ENCODE data around the gene SPAG5. TPM values are rescaled to one million over a fixed set of nuclear protein-coding genes. Genes with fewer than 3 reads are reported as not detected.

The SPAG5 gene
- total RNA-seq, 1 donor: 4.3 TPM

GRCh38 chr17:28644787-28645575 lies 46.2 kb upstream of the SPAG5 start, which contains the start of gene BLTP2:
Gene BLTP2 (minus strand): TSS chr17:28645158. CDS start chr17:28645056, 102 bp downstream.
- no peak for TF ChIP-seq CTCF (IDR thresholded peaks at IDR 0.05; ENCODE audit: extremely low read depth, low read depth, low read length)
- Histone ChIP-seq H3K36me3 (ENCODE audit: insufficient read depth, low read length) (peaks cover 42% of the 10 kb centered on the region), H3K4me1 (ENCODE audit: insufficient read depth, low read length) (peaks cover 24% of the 10 kb centered on the region), H3K4me2 (ENCODE audit: insufficient read depth, low read length) (peak within 1 kb of the TSS; percentile 100), H2AFZ (ENCODE audit: low read length) (peak within 1 kb of the TSS; percentile 78), H3K79me2 (ENCODE audit: insufficient read depth, low read length) (peaks cover 45% of the 10 kb centered on the region), H4K20me1 (ENCODE audit: insufficient read depth, low read length) (peaks cover 18% of the 10 kb centered on the region), H3K4me3 (ENCODE audit: insufficient read depth, low read length) (peak within 1 kb of the TSS; percentile 91), H3K27ac (ENCODE audit: low read depth, low read length) (peak within 1 kb of the TSS; percentile 81), H3K27me3 (ENCODE audit: insufficient read depth, low read length) (no peaks in the 10 kb centered on the region), H3K9me3 (ENCODE audit: low read depth, low read length) (no peaks in the 10 kb centered on the region)
- DNase-seq (ENCODE audit: insufficient read length, low spot score, missing footprints): peak; percentile 99

GRCh38 chr17:28643983-28644786 lies 45.4 kb upstream of the SPAG5 start:
- peak overlapping the region; percentile 91 for H3K4me3 ChIP-seq (ENCODE audit: insufficient read depth, low read length)
- peak; percentile 50 for TF ChIP-seq CTCF (IDR thresholded peaks at IDR 0.05; ENCODE audit: extremely low read depth, low read depth, low read length)
- H3K27ac ChIP-seq (ENCODE audit: low read depth, low read length): peak overlapping the region; percentile 69
- peaks cover 18% of the 10 kb centered on the region for H4K20me1 ChIP-seq (ENCODE audit: insufficient read depth, low read length)
- H2AFZ ChIP-seq (ENCODE audit: low read length): peak overlapping the region; percentile 66
- no peaks in the 10 kb centered on the region for H3K27me3 ChIP-seq (ENCODE audit: insufficient read depth, low read length)
- H3K4me1 ChIP-seq (ENCODE audit: insufficient read depth, low read length): peaks cover 24% of the 10 kb centered on the region
- H3K4me2 ChIP-seq (ENCODE audit: insufficient read depth, low read length): peak overlapping the region; percentile 100
- H3K79me2 ChIP-seq (ENCODE audit: insufficient read depth, low read length): peaks cover 47% of the 10 kb centered on the region
- peak; percentile 84 for DNase-seq (ENCODE audit: insufficient read length, low spot score, missing footprints)
- no peaks in the 10 kb centered on the region for H3K9me3 ChIP-seq (ENCODE audit: low read depth, low read length)
- peaks cover 49% of the 10 kb centered on the region for H3K36me3 ChIP-seq (ENCODE audit: insufficient read depth, low read length)

- peaks cover 65% of the 10 kb centered on the region for H3K36me3 ChIP-seq (ENCODE audit: insufficient read depth, low read length)
- H4K20me1 ChIP-seq (ENCODE audit: insufficient read depth, low read length): peaks cover 20% of the 10 kb centered on the region
- no peak overlapping the region for H2AFZ ChIP-seq (ENCODE audit: low read length)
These were observed 42.8 kb upstream of the SPAG5 start for GRCh38 chr17:28641579-28641978.

More at GRCh38 chr17:28641579-28641978, 42.8 kb upstream of the SPAG5 start:
- Histone ChIP-seq H3K79me2 (ENCODE audit: insufficient read depth, low read length) (peaks cover 47% of the 10 kb centered on the region), H3K9me3 (ENCODE audit: low read depth, low read length) (no peaks in the 10 kb centered on the region), H3K27ac (ENCODE audit: low read depth, low read length) (no peak overlapping the region), H3K4me2 (ENCODE audit: insufficient read depth, low read length) (no peak overlapping the region), H3K4me3 (ENCODE audit: insufficient read depth, low read length) (no peak overlapping the region), H3K27me3 (ENCODE audit: insufficient read depth, low read length) (no peaks in the 10 kb centered on the region), H3K4me1 (ENCODE audit: insufficient read depth, low read length) (peaks cover 23% of the 10 kb centered on the region)
- no peak for DNase-seq (ENCODE audit: insufficient read length, low spot score, missing footprints)
- TF ChIP-seq CTCF (IDR thresholded peaks at IDR 0.05; ENCODE audit: extremely low read depth, low read depth, low read length): no peak
